HG02852 (cell line): ENCODE measurements around the gene ENTPD5.
"Not testable (repeated sequence)": the region's sequence is repeated elsewhere in the genome, so short reads cannot be mapped to it uniquely, and the experiment has no call there.

Source experiments
- ATAC-seq: cut with Tn5 transposase; IDR thresholded peaks from one replicate; pipeline ENCODE4 v1.9.1; 2021; ENCODE audit warnings: mild to moderate bottlenecking, moderate library complexity; ENCODE audit not compliant: unreplicated experiment

Gene ENTPD5

GRCh38 chr14:73945159-73945670 lies 73.9 kb downstream of the ENTPD5 start:
- ATAC-seq, result no peak

- ATAC-seq, result no peak
These were observed 74.5 kb downstream of the ENTPD5 start for GRCh38 chr14:73944432-73945158.

- ATAC-seq, result no peak
These were observed 76.0 kb downstream of the ENTPD5 start for GRCh38 chr14:73943083-73943482.

GRCh38 chr14:73942180-73942579 lies 76.9 kb downstream of the ENTPD5 start:
- no peak for ATAC-seq

GRCh38 chr14:73937012-73937411 lies 82.1 kb downstream of the ENTPD5 start:
- no peak for ATAC-seq

- ATAC-seq, result no peak
These were observed 82.5 kb downstream of the ENTPD5 start for GRCh38 chr14:73936548-73936947.

GRCh38 chr14:73935666-73936065 lies 83.4 kb downstream of the ENTPD5 start:
- no peak for ATAC-seq

GRCh38 chr14:73924337-73924736 lies 94.8 kb downstream of the ENTPD5 start:
- no peak for ATAC-seq

GRCh38 chr14:73919457-73919856 lies 99.6 kb downstream of the ENTPD5 start:
- not testable (repeated sequence) for ATAC-seq

GRCh38 chr14:73916324-73916723 lies 102.8 kb downstream of the ENTPD5 start:
- no peak for ATAC-seq

GRCh38 chr14:73913256-73913655 lies 105.8 kb downstream of the ENTPD5 start:
- ATAC-seq, result no peak

- no peak for ATAC-seq
These were observed 109.4 kb downstream of the ENTPD5 start for GRCh38 chr14:73909681-73910080.
